RPMI8226 (cell line): ENCODE results near the gene MYH6.
"Not testable (repeated sequence)": the region's sequence is repeated elsewhere in the genome, so short reads cannot be mapped to it uniquely, and the experiment has no call there.

ENCODE experiments used
- DNase-seq: peaks from one replicate; pipeline ENCODE4 v3.0.0-alpha.2; 2015

MYH6 gene

DNA sequence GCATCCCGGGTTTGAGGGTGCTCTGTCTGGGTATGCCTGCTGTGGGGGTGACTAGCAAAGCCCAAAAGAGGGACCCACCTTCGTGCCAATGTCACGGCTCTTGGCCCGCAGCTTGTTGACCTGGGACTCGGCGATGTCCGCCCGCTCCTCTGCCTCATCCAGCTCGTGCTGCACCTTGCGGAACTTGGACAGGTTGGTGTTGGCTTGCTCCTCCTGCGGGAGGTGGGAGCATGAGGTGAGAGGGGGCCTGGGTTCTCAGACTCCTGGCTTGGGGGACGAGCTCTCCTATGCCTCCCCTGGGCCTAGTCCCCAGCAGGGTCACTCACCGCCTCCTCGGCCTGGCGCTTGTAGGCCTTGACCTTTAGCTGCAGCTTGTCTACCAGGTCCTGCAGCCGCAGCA, 5.6 kb upstream of the MYH6 start:
- no peak for DNase-seq

DNA sequence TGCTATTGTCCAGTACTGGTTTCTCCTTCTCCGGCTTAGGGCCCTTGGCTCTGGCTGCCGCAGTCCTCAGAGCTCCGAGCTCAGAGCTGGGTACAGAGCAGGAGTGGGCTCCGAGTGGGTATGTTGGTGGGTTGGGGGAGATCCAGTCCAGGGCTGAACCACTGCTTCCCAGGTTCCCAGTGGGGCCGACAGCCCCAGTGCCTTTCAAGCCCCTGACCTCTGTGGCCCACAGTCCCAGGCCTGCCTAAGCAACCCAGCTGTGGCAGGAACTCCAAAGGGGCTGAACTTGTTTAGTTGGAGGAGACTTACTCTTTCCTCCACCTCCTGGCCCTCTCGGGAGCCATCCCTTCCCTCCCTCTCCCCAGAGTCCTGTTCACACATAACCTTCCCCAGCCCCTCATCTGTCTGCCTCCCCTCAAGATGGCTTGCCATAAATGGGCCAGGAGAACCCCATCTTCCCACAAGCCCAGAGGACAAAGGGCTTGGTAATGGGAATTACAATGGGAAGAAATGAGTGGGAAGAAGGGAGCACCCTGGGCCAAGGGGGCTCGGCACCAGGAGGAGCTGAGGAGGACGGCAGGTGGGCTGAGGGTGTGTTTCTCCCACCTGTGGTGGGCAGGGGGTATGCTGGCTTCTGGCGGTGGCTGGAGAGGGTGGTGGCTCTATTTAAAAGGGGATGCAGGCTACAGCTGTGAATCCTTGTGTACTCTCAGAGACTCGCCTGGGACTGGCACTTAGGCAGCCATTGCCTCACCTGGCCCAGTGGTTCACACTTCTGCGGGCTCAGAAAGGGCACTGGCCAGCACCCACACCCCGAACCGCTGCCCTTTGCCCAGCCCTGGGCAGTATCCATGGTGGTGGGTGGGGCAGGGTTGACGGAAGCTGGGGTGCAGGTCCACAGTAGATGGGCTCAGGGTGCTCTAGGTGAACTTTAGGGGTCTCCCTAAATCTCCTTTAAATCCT, 3.8 kb upstream of the MYH6 start:
- DNase-seq = no peak

DNA sequence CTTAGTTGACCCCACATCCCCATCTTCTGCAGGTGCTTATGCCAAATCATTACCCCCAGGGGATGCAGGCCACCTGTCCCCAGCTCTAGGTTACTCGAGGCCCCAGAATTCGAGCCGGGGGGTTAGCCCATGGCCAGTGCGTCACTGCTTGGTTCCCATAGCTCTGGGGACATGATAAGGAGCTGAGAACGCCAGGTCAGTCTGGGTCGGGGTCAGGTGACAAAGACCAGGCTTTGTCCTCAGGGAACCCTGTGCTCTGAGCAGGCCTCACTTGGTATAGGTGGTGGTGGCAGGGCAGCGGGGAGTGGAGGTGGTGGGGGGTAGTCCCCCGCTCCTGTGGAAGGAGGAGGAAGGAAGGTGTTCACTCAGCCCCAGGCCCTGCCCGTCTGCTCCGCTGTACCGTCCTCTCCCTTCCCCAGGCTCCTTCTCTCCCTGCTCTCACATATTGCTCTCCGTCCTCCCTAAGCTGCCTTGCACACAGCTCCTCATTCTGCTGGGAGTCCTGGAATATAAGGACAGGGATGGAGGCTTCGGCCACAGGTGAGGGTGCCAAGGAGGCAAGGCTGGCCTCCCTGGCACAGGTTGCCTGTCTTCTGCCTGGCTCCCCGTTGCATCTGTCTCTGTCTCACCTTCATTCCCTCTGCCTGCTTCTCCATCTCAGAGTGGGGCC, 2.0 kb upstream of the MYH6 start:
- DNase-seq = no peak

DNA sequence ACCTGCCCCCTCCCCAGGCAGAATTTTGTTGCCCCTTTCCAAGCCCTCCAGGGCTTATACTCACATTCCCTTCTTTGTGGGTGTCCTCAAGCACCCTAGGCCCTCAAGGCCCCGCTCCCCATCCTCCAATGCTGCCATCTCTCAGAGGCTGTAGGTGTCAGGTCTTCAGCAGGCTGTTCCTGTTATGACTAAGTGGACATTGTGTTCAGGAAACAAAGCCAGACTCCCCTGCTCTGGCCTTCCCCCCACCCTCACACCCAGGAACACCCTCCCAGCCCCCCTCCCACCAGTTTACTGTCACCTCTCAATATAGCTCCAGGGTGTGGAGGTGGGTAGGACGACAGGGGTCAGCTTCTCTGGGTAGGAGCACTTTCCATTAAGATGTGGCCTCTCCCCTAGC, 1.4 kb upstream of the MYH6 start:
- DNase-seq = no peak

DNA sequence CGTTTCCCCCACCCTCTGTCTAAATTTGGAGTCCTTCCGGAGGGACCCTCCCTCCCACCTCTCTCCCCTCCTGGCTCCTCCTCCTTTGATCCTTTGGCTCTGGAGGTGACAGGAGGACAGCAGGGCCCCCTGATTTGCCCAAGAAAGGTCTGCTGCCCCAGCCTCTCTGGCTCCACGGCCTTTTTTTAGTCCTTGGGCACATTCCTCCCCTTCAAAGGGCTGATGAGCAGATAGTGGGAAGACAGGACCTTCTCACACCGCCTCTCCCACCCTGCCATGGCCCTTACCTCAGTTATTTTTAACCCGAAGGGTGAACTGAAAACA, 196 bp upstream of the MYH6 start:
- no peak for DNase-seq

DNA sequence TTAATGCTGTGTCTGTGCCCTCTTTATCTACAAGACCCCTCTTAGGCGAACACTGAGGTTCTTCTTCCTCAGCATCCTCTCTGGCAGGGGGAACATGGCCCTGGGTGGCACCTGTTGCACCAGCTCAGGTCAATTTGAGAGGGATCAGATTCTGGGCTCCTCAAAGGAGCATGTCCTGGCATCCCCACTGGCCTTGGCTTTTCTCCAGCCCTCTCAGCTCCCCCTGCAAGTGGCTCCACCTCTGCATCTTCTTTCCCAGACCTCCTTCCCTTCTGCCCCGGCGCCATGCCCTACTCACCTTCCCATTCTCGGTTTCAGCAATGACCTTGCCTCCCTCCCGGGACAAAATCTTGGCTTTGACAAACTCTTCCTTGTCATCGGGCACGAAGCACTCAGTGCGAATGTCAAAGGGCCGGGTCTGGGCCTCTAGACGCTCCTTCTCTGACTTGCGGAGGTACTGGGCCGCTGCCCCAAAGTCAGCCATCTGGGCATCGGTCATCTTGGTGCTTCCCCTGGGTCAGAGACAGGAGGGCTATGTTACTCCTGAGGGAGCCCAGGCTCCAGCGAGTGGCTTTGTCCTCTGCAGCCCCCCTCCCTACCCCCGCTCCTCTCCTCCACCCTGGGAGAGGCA, 1.2 kb downstream of the MYH6 start:
- DNase-seq = no peak

DNA sequence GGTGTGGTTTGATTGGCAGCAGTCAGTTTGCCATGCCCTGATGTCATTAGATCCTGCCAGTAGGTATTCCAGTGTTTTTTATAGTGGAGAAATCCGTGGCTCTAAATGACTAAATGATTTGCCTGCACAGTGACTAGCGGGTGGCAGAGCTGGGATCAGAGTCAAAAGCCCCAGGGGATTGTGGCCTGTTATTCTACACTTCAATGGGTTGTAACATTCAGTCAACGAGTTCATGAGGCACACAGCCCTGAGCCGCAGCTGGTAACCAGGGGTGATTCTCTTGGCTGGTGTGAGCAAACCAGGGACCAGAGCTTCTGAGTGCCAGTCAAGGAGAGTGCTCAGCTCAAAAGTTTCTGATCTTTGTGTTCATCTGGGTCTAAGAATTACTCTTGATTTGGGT, 1.8 kb downstream of the MYH6 start:
- DNase-seq = no peak

DNA sequence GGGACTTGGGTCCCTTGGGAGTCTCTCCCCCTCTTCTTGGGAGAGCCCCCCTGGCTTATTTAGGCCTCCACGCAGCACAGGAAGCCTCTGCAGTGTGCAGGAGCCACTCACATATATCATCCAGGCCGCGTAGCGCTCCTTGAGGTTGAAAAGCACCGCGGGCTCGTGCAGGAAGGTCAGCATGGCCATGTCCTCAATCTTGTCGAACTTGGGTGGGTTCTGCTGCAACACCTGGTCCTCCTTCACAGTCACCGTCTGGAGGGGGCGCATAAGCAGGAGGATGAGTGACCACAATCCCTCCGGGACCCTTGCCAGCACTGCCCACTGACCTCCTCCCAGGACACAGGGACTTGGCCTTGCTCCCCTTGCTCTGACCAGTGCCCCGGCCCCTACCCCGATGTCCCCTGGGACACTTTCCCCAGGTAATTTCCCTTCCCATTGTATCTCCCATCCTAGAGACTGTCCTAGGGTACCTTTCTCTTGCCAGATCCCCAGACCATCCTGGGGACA, 2.5 kb downstream of the MYH6 start:
- DNase-seq = no peak

DNA sequence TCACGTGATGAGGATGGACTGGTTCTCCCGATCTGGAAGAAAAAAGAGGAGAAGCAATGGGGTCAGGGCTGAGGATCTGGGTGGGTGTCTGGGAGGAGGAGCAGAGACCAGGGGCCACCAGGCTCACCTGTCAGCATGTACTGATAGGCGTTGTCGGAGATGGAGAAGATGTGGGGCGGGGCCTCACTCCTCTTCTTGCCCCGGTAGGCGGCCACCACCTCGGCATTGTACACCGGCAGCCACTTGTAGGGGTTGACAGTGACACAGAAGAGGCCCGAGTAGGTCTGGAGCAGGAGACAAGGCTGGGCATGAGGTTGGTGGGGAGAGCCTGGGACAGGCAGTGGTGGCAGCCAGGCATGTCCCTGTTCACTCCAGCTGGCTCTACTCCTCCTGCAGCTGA, 3.0 kb downstream of the MYH6 start:
- DNase-seq = no peak

DNA sequence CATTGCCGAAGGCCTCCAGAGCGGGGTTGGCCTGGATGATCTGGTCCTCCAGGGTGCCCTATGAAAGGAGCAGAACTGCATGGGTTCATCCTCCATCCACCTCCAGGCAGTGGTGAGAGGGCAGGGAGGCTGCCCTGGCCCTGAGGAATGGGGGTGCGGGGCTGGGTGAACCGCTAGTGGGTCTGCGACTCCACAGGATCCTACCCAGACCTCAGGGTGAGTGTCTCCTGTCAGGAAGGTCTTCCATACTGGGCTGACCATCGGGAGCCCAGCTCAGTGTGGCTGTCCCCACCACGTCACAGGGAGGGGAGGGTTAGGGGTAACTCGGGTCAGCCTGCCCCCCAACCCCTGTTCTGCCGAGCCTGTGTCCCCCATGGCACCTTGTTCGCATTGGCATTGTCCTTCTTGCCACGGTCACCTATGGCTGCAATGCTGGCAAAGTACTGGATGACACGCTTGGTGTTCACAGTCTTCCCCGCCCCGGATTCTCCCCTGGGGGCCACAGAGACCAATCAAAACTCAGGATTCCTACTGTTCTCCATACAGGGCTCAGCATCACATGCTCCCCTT, 3.7 kb downstream of the MYH6 start:
- DNase-seq = no peak

DNA sequence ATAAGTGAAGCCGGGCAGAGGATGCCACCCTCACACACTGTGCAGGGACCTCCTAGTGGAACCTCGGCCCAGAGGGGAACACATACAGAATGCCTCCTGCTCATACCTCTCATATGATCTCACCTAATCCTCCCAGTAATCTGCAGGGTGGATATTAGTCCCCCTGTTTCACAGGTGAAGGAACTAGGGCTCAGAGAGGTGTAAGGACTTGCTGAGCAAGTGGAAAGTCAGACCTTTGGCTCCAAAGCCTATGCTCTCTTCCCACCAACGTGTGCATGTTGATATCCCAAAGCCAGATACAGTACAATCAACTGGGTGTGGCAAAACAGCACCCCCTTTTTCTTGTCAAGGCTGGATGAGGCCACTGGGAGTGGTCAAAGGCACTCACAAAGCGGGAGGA, 4.2 kb downstream of the MYH6 start:
- DNase-seq = no peak

DNA sequence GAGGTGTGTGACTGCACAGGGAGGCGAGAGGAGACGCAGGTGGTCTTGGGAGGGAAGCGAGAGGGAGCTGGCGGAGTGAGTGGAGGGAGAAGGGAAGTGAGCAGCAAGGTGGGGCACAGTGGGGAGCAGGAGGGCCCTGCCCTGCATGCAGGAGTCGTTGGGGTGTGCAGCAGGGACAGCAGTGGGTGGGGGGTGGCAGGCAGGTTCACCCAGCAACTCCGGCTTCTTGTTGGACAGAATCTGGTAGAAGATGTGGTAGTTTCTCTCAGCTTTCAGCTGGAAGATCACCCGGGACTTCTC, 5.0 kb downstream of the MYH6 start:
- no peak for DNase-seq

DNA sequence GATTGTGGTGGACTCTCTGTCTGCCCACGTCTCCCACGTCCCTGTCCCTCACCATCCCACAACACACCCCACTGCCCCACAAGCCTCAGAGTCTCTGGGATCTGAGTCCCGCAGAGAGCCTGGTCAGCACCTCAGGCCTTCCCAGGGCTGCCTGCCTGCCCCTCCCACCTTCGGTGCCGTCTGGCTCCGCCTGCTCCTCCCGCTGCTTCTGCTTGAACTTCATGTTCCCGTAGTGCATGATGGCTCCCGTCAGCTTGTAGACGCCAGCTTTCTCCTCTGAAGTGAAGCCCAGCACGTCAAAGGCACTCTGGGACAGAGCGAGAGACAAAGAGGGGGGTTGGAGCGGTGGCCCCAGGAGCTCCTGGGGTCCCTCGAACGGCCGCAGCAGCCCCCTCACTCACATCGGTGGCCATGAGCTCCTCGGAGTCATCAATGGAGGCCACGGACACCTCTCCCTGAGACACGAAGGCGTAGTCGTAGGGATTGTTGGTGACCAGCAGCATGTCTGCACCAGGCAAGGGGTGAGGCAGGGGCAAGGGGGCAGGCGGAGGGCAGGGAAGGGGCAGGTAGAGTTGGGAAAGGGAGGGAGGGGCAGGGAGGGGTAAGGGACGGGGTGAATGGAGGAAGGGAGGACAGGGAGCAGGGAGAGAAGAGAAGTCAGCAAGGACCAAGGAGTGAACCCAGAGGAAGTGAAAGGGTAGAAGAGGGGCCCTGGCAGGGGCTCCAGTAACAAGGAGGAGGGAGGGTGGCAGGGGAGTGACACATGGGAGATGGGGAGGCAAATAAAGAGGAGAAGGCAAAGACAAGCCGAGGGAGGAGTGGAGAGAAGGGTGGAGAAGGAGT, 5.6 kb downstream of the MYH6 start:
- DNase-seq = no peak

DNA sequence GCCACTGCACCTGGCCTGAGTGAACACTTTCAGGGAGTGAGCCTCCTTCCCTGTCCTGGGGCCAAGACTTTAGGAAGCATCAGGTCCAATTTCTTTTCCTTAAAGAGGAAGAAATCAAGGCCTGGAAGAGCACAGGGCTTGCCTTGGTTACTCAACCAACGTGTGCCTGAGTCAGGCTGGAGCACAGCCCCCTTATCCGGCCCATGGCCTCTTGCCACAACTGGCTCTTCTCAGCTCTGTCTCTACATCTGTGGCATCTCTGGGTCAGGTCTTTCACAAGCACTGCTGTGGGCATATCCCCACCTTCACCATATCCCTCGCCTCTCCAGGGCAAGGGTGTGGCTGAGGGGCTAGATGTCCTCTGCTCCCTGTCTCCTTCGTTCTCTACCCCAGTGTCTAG, 6.8 kb downstream of the MYH6 start:
- DNase-seq = no peak

DNA sequence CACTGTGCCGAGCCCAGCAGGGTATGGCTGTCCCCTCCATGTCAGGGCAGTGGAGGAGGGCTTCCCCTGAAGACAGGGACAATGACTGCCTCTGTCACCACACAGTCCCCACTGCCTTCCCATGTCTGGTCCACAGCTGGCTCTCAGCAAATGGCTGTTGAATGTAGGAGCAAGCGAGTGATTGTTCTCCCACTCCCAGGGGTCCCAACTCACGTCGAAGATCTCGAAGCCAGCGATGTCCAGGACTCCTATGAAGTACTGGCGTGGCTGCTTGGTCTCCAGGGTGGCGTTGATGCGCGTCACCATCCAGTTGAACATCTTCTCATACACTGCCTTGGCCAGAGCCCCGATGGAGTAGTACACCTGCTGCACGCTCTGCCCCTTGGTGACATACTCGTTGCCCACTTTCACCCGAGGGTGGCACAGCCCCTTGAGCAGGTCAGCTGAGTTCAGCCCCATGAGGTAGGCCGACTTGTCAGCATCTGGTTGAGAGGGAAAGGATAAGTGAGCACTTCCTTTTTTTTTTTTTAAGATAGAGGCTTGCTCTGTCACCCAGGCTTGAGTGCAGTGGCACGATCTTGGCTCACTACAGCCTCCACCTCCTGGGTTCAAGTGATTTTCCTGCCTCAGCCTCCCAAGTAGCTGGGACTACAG, 7.5 kb downstream of the MYH6 start:
- not testable (repeated sequence) for DNase-seq

DNA sequence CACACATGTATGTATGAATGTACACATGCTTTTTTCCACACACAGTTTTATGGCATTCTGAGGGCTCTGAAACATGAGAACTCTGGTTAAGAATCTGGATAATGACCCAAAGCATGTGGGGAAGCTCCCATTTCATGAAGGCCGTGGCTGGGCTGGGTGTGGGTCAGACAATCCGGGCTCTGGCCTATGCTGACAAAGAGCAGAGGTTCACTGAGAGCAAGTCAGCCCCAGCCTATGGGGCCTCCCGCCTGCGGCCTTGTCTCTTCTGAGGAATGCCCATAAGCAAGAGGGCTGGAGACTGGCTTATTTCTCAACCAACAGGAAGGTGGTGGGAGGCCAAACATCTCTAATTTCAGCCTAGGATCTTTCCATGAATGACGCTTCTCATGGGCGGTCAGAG, 8.5 kb downstream of the MYH6 start:
- no peak for DNase-seq

DNA sequence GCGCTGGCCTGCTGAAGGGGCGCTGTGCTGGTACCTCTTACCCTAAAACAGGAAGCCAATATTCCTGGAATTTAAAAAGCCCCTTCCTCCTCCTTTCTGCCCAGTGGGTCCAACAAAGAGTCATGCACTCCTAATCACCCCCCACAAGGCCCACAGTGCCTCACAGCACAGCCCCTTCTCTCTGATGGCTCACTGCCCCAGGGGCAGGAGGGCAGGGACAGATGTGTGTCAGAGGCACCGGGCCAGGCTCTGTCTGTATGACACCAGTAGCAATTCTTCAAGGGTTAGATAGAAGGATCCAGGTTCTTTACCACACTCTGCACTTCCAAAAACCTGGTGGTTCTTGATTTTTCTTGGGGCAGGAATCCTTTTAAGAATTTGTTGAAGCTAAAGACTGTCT, 8.9 kb downstream of the MYH6 start:
- DNase-seq = no peak

DNA sequence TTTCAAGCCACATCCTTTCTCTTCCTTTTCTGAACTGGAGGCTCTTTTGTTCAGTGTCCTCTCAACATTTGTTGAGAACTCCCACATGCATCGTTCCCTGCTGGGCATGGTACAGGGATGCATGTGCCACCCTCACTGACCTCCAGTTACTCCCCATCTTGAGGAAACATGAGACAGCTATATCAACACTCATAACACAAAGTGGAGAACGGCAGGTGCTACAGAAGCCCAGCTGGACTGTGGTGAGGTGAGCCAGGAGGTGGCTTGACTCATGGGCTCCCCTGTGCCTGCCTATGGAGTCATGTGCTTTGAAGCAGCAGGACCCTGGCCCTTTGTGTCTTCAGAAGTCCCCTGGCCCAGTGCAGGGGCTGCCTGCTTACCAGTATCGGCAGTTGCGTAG, 9.7 kb downstream of the MYH6 start:
- DNase-seq = no peak

DNA sequence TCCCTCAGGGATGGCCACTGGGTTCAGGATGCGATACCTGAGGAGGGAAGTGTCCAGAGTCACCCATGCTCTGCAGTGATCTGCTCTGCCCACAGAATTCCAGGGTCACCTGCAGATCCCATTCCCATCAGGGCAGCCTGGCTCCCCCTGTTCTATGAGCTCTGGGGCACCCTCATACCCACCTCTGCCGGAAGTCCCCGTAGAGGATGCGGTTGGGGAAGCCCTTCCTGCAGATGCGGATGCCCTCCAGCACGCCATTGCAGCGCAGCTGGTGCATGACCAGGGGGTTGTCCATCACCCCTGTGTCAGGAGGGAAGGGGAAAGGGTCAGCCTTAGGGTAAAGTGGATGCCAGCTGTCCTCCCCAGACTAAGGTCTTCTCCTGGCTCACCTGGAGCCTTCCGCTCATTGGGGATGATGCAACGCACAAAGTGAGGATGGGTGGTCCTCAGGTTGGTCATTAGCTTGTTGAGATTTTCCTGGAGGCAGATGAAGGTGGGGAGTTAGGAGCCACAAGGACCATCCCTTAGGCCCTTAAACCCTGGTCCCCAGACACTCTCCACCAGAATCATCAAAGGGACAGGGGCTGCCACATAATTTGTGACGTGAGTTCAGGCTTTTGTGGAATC, 11.2 kb downstream of the MYH6 start:
- no peak for DNase-seq

DNA sequence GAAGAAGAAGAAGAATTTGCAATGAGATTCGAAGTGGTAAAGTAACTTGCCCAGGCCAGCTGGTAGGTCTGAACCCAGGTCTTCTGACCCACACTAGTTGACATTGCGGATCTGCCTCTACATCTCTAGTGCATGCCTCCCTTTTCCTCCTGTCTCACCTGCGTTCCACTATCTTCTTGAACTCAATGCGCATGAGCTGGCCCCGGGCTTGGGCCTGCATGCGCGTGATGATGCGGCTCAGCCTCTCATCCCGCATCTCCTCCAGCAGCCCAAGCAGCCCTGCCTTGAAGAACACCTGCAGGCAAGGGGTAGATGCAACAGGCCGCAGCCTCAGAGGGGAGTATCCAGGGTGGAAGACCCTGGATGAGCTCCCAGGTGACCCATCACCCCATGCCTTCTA, 11.9 kb downstream of the MYH6 start:
- no peak for DNase-seq

DNA sequence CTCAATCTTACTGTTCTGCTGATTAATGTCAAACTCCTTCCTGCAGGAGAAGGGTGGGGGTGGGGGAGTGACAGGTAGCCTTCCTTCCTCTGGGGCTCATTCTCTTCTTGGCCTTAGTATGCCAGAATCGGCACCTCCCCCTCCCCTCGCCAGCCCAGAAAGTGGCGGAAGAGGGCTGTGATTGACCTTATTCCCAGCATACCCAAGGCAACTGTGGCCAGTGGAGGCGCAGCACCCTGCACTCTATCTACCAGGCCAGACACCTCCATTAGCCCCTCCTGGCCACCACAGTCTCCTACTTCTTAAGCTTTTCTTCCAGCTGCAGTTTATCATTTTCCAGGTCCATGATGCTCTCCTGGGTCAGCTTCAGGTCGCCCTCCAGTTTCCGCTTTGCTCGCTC, 15.5 kb downstream of the MYH6 start:
- no peak for DNase-seq

DNA sequence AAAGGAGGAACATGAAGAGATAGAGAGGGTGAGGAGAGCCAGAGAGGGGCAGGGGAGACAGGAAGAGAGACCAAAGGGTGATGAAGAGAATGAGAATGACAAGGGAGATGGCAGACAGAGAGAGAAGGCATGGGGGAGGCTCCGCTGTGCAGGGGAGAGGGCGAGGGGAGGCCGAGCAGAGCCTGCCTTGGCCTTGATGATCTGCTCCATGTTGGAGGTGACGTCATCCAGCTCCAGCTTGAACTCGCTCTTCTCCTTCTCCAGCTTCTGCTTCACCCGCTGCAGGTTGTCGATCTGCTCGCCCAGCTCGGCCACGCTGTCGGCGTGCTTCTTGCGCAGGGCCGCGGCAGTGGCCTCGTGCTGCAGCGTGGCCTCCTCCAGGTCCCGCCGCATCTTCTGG, 18.2 kb downstream of the MYH6 start:
- DNase-seq = not testable (repeated sequence)
